Trophoblast cell (in vitro differentiated cells and primary cell): ENCODE measurements around the gene CTSO.

ENCODE experiments used
- DNase-seq, 2 donors: peaks; one replicate each; pipeline ENCODE4 v3.0.0-alpha.2; 2016
- H2AFZ ChIP-seq: 2 replicates; pipeline ENCODE4 v1.6.1; 2013; ENCODE audit warnings: low read length, moderate library complexity, mild to moderate bottlenecking; ENCODE audit not compliant: insufficient read depth, poor library complexity
- H2AK5ac ChIP-seq: 2 replicates; pipeline ENCODE4 v1.6.1; 2013; ENCODE audit warnings: mild to moderate bottlenecking, low read length
- H2BK120ac ChIP-seq: 2 replicates; pipeline ENCODE4 v1.6.1; 2013; ENCODE audit warnings: low read length, mild to moderate bottlenecking, moderate library complexity; ENCODE audit not compliant: insufficient read depth, poor library complexity
- H2BK12ac ChIP-seq: 2 replicates; pipeline ENCODE4 v1.6.1; 2013; ENCODE audit warnings: mild to moderate bottlenecking, low read length, moderate library complexity
- H2BK5ac ChIP-seq: 2 replicates; pipeline ENCODE4 v1.6.1; 2013; ENCODE audit warnings: low read length, low read depth, moderate library complexity, mild to moderate bottlenecking; ENCODE audit not compliant: poor library complexity
- H3K14ac ChIP-seq: 2 replicates; pipeline ENCODE4 v1.6.1; 2013; ENCODE audit warnings: mild to moderate bottlenecking, low read length
- H3K18ac ChIP-seq: 2 replicates; pipeline ENCODE4 v1.6.1; 2013; ENCODE audit warnings: mild to moderate bottlenecking, low read length
- H3K23ac ChIP-seq: 2 replicates; pipeline ENCODE4 v1.6.1; 2013; ENCODE audit warnings: low read length
- H3K27ac ChIP-seq: 2 replicates; pipeline ENCODE4 v1.5.1; 2013; ENCODE audit warnings: low read depth, mild to moderate bottlenecking, inconsistent platforms, low read length, moderate library complexity
- H3K27me3 ChIP-seq: 2 replicates; pipeline ENCODE4 v1.6.1; 2013; ENCODE audit warnings: inconsistent platforms, mild to moderate bottlenecking, low read length, moderate library complexity; ENCODE audit not compliant: insufficient read depth
- H3K36me3 ChIP-seq, 2 experiments: 1 replicate in 1 of 2; 2 replicates in 1 of 2; pipeline ENCODE4 v1.6.1; 2013; ENCODE audit warnings: low read length in 2 of 2, mild to moderate bottlenecking in 2 of 2, moderate library complexity in 1 of 2; ENCODE audit not compliant: insufficient read depth in 2 of 2, control insufficient read depth in 1 of 2
- H3K4ac ChIP-seq: 2 replicates; pipeline ENCODE4 v1.6.1; 2013; ENCODE audit warnings: low read depth, mild to moderate bottlenecking, low read length, moderate library complexity
- H3K4me1 ChIP-seq, 2 experiments: 1 replicate in 1 of 2; 2 replicates in 1 of 2; pipeline ENCODE4 v1.6.1; 2013; ENCODE audit warnings: low read length in 2 of 2, mild to moderate bottlenecking in 2 of 2, moderate library complexity in 1 of 2; ENCODE audit not compliant: insufficient read depth in 2 of 2, control insufficient read depth in 1 of 2
- H3K4me2 ChIP-seq: 2 replicates; pipeline ENCODE4 v1.6.1; 2013; ENCODE audit warnings: inconsistent platforms, mild to moderate bottlenecking, low read length, moderate library complexity
- H3K4me3 ChIP-seq: 2 replicates; pipeline ENCODE4 v1.5.1; 2013; ENCODE audit warnings: mild to moderate bottlenecking, low read depth, low read length, inconsistent platforms
- H3K79me1 ChIP-seq: one replicate; pipeline ENCODE4 v1.6.1; 2013; ENCODE audit warnings: low read length
- H3K79me2 ChIP-seq: 2 replicates; pipeline ENCODE4 v1.6.1; 2013; ENCODE audit warnings: low read length, mild to moderate bottlenecking; ENCODE audit not compliant: control insufficient read depth, insufficient read depth, poor library complexity
- H3K9ac ChIP-seq: 2 replicates; pipeline ENCODE4 v1.6.1; 2013; ENCODE audit warnings: mild to moderate bottlenecking, low read length
- H3K9me3 ChIP-seq: 2 replicates; pipeline ENCODE4 v1.6.1; 2013; ENCODE audit warnings: low read depth, mild to moderate bottlenecking, control low read depth, inconsistent platforms, low read length; ENCODE audit not compliant: insufficient read depth
- H4K12ac ChIP-seq: 2 replicates; pipeline ENCODE4 v1.6.1; 2013; ENCODE audit warnings: low read depth, mild to moderate bottlenecking, low read length, moderate library complexity
- H4K8ac ChIP-seq: 2 replicates; pipeline ENCODE4 v1.6.1; 2013; ENCODE audit warnings: low read depth, mild to moderate bottlenecking, low read length, moderate library complexity
- H4K91ac ChIP-seq: one replicate; pipeline ENCODE4 v1.6.1; 2013; ENCODE audit warnings: low read depth, mild to moderate bottlenecking, low read length, moderate library complexity
- WGBS: extraction: QIAGEN DNeasy Blood & Tissue Kit; methylation state at CpG from one replicate; pipeline ENCODE4 v1.1.7; 2013; ENCODE audit warnings: missing lambda C conversion rate; ENCODE audit not compliant: insufficient read length, insufficient coverage; ENCODE audit errors: extremely low coverage; 5-methylcytosine and 5-hydroxymethylcytosine counted together

The CTSO gene

GRCh38 chr4:155961575-155961974 lies 7.9 kb upstream of the CTSO start:
- Histone ChIP-seq H2BK12ac (no peak overlapping the region), H2BK120ac (no peak overlapping the region), H3K9me3 (no peaks in the 10 kb centered on the region), H2AFZ (no peak overlapping the region), H3K4me2 (no peak overlapping the region), H3K4me1 (peaks cover 3 to 8% of the 10 kb centered on the region in 2 experiments), H3K27me3 (no peaks in the 10 kb centered on the region), H3K9ac (no peak overlapping the region), H2AK5ac (no peak overlapping the region), H3K4ac (no peak overlapping the region), H2BK5ac (no peak overlapping the region), H3K79me1 (peaks cover 2% of the 10 kb centered on the region), H4K12ac (no peak overlapping the region), H4K91ac (no peak overlapping the region), H3K4me3 (no peak overlapping the region), H3K36me3 (no peaks in the 10 kb centered on the region), H3K18ac (no peak overlapping the region), H3K23ac (no peak overlapping the region), H4K8ac (no peak overlapping the region), H3K27ac (no peak overlapping the region), H3K79me2 (no peaks in the 10 kb centered on the region), H3K14ac (no peak overlapping the region)
- DNase-seq: no peak
- WGBS: no CpG with 5 or more reads among the region's 4 CpGs

- H2BK120ac ChIP-seq: no peak overlapping the region
- no peak overlapping the region for H2BK12ac ChIP-seq
- H4K8ac ChIP-seq: no peak overlapping the region
- H2BK5ac ChIP-seq: no peak overlapping the region
- H3K14ac ChIP-seq: no peak overlapping the region
- no CpG with 5 or more reads among the region's 5 CpGs for WGBS
- no peaks in the 10 kb centered on the region for H3K27me3 ChIP-seq
- no peak overlapping the region for H4K91ac ChIP-seq
- H3K4me3 ChIP-seq: no peak overlapping the region
- no peak overlapping the region for H3K4me2 ChIP-seq
- H3K23ac ChIP-seq: no peak overlapping the region
- H3K9ac ChIP-seq: no peak overlapping the region
- H3K79me2 ChIP-seq: no peaks in the 10 kb centered on the region
- H4K12ac ChIP-seq: no peak overlapping the region
- peaks cover 3 to 8% of the 10 kb centered on the region in 2 experiments for H3K4me1 ChIP-seq
- no peak overlapping the region for H3K18ac ChIP-seq
- H3K36me3 ChIP-seq: no peaks in the 10 kb centered on the region
- H3K4ac ChIP-seq: no peak overlapping the region
- H3K9me3 ChIP-seq: no peaks in the 10 kb centered on the region
- H3K79me1 ChIP-seq: peaks cover 2% of the 10 kb centered on the region
- no peak overlapping the region for H2AFZ ChIP-seq
- H2AK5ac ChIP-seq: no peak overlapping the region
- no peak for DNase-seq
- no peak overlapping the region for H3K27ac ChIP-seq
Measured at GRCh38 chr4:155960522-155960921, 6.9 kb upstream of the CTSO start.

- peak overlapping the region; percentile 29 for H2AK5ac ChIP-seq
- H3K9me3 ChIP-seq: no peaks in the 10 kb centered on the region
- H4K91ac ChIP-seq: peak overlapping the region; percentile 47
- no peak overlapping the region for H4K8ac ChIP-seq
- no peak overlapping the region for H3K4ac ChIP-seq
- H3K79me1 ChIP-seq: peaks cover 1% of the 10 kb centered on the region
- no peaks in the 10 kb centered on the region for H3K36me3 ChIP-seq
- no peak overlapping the region for H2AFZ ChIP-seq
- no peak overlapping the region for H3K14ac ChIP-seq
- H3K79me2 ChIP-seq: no peaks in the 10 kb centered on the region
- H3K18ac ChIP-seq: no peak overlapping the region
- no peak overlapping the region for H4K12ac ChIP-seq
- no peak overlapping the region for H2BK5ac ChIP-seq
- peak overlapping the region; percentile 58 for H2BK12ac ChIP-seq
- H3K27me3 ChIP-seq: no peaks in the 10 kb centered on the region
- no CpG with 5 or more reads among the region's 4 CpGs for WGBS
- no peak overlapping the region for H3K27ac ChIP-seq
- DNase-seq: no peak
- no peak overlapping the region for H3K4me3 ChIP-seq
- H3K4me2 ChIP-seq: no peak overlapping the region
- H3K23ac ChIP-seq: no peak overlapping the region
- H3K9ac ChIP-seq: no peak overlapping the region
- peak overlapping the region; percentile 57 for H2BK120ac ChIP-seq
- H3K4me1 ChIP-seq: peaks cover 0 to 2% of the 10 kb centered on the region in 2 experiments
Measured at GRCh38 chr4:155959417-155959816, 5.8 kb upstream of the CTSO start.

GRCh38 chr4:155956461-155956860 lies 2.8 kb upstream of the CTSO start:
- Histone ChIP-seq H2AK5ac (no peak overlapping the region), H3K9me3 (no peaks in the 10 kb centered on the region), H4K8ac (no peak overlapping the region), H2BK12ac (no peak overlapping the region), H3K27ac (no peak overlapping the region), H3K9ac (no peak overlapping the region), H3K36me3 (no peaks in the 10 kb centered on the region), H2BK120ac (no peak overlapping the region), H3K14ac (no peak overlapping the region), H2AFZ (no peak overlapping the region), H3K79me2 (peaks cover 7% of the 10 kb centered on the region), H3K23ac (no peak overlapping the region), H2BK5ac (no peak overlapping the region), H3K18ac (no peak overlapping the region), H3K4ac (no peak overlapping the region), H4K12ac (no peak overlapping the region), H3K4me3 (no peak overlapping the region), H3K79me1 (peaks cover 9% of the 10 kb centered on the region), H3K4me1 (no peaks in the 10 kb centered on the region), H3K4me2 (no peak overlapping the region), H3K27me3 (no peaks in the 10 kb centered on the region), H4K91ac (no peak overlapping the region)
- WGBS: 100% methylated on average over 1 of the region's 2 CpGs
- no peak for DNase-seq
